ENCODE data around the gene SORL1-AS1.

SORL1-AS1 gene

GRCh38 chr11:121417607-121418006 lies 35.2 kb downstream of the SORL1-AS1 start:
- FAIRE-seq, result no peak
- Histone ChIP-seq H4K20me1 (ENCODE audit: control insufficient read depth, insufficient read depth) (no peaks in the 10 kb centered on the region), H3K4me3 (no peak overlapping the region), H3K9me3 (replicated peaks; ENCODE audit: control insufficient read depth, insufficient read depth, low read length) (no peaks in the 10 kb centered on the region), H3K4me2 (ENCODE audit: control insufficient read depth, insufficient read depth) (no peak overlapping the region), H2AFZ (ENCODE audit: control insufficient read depth, low read depth, low read length) (peak overlapping the region; percentile 64; the same call in 1 of the 2 replicates), H3K9ac (ENCODE audit: control insufficient read depth, insufficient read depth, low read length) (no peak overlapping the region), H3K36me3 (ENCODE audit: control insufficient read depth in 2 of 2, insufficient read depth in 2 of 2, low read length in 1 of 2) (no peaks in the 10 kb centered on the region), H3K27ac (ENCODE audit: control insufficient read depth, insufficient read depth) (peak overlapping the region; percentile 9; the same call in 1 of the 2 replicates), H3K4me1 (ENCODE audit: control insufficient read depth, insufficient read depth, low read length) (peaks cover 50% of the 10 kb centered on the region), H3K27me3 (replicated peaks in 1 of 2; ENCODE audit: control insufficient read depth in 2 of 2, insufficient read depth in 2 of 2, low read length in 1 of 2) (no peaks in the 10 kb centered on the region), H3K79me2 (ENCODE audit: control insufficient read depth, insufficient read depth, low read length) (no peaks in the 10 kb centered on the region)
- SMC1A ChIA-PET (ENCODE audit: uncharacterized antibody, unreplicated experiment), result interaction anchor here (0.8 to 10.5 kb wide), 14 partner anchors 9 to 174 kb away, joined by 4 to 103 read pairs (median 6); no protein-coding TSS in a partner anchor
- RAD21 ChIA-PET (ENCODE audit: unreplicated experiment), result interaction anchor here (1.0 to 2.3 kb wide), 9 partner anchors 12 to 81 kb away, joined by 3 to 14 read pairs (median 4); no protein-coding TSS in a partner anchor
- no peak for DNase-seq (ENCODE audit: low read depth, low spot score)
- POLR2A ChIA-PET, result interaction anchor here (0.6 to 2.2 kb wide), 12 partner anchors 10 to 992 kb away, joined by 3 to 11 read pairs (median 6); no protein-coding TSS in a partner anchor
- 95% methylated on average over 2 of the region's 2 CpGs for WGBS (ENCODE audit: insufficient coverage, insufficient replicate concordance, low lambda C conversion rate, missing lambda C conversion rate)
- no peak for ATAC-seq
- CTCF ChIA-PET, result interaction anchor here (0.7 to 1.9 kb wide), 11 partner anchors 8 to 158 kb away, joined by 3 to 7 read pairs (median 4); no protein-coding TSS in a partner anchor
- BruUV-seq (replicated peaks), result no TSS peak
- intact Hi-C loops (cut with micrococcal nuclease; ENCODE audit: unreplicated experiment) (loop anchor here (1.0 to 5.0 kb wide), 2 partner anchors 35 to 173 kb away; partner anchors contain the start of genes SORL1 and SORL1-AS1), in situ Hi-C loops (cut with MboI) (no loop called here)
- TF ChIP-seq BRCA1 (IDR thresholded peaks at IDR 0.05; ENCODE audit: low read depth, low read length) (no peak), ZBED1 (IDR thresholded peaks at IDR 0.05; ENCODE audit: borderline replicate concordance) (no peak), KDM1A (IDR thresholded peaks at IDR 0.05; ENCODE audit: borderline replicate concordance) (no peak), ZNF592 (IDR thresholded peaks at IDR 0.05) (no peak), STAT3 (IDR thresholded peaks at IDR 0.05; ENCODE audit: low read depth, low read length) (no peak), LARP7 (IDR thresholded peaks at IDR 0.05) (no peak), RB1 (IDR thresholded peaks at IDR 0.05; ENCODE audit: borderline replicate concordance) (no peak), PAX8 (IDR thresholded peaks at IDR 0.05) (no peak), ZNF384 (IDR thresholded peaks at IDR 0.05; ENCODE audit: borderline replicate concordance, low read depth, low read length) (no peak), NKRF (conservative IDR thresholded peaks at IDR 0.05) (no peak), SP1 (IDR thresholded peaks at IDR 0.05; ENCODE audit: low read depth, low read length) (no peak), POLR2A (IDR thresholded peaks at IDR 0.05; ENCODE audit: low read depth, low read length) (no peak), REST (IDR thresholded peaks at IDR 0.05; ENCODE audit: low read depth, low read length) (no peak), PBX3 (IDR thresholded peaks at IDR 0.05; ENCODE audit: insufficient replicate concordance, low read depth, low read length) (no peak)
